ENCODE measurements around the gene SDHB.

DNA sequence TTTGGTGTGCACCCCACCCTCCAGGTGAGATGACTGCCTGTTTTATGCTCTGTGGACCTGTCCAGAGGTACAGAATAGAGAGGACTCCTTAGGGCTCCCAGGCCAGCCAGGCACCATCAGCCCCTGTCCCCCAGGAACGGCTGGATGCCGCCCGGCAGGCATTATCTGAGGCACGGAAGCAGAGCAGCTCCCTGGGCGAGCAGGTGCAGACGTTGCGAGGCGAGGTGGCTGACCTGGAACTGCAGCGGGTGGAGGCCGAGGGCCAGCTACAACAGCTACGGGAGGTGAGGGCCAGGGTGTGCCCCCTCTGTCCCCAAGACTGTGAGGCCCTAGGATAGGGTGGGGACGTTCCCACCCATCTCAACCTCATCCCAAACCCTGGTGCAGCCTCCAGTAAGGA, 84.2 kb downstream of the SDHB start:
- TF ChIP-seq, protein P1, sequence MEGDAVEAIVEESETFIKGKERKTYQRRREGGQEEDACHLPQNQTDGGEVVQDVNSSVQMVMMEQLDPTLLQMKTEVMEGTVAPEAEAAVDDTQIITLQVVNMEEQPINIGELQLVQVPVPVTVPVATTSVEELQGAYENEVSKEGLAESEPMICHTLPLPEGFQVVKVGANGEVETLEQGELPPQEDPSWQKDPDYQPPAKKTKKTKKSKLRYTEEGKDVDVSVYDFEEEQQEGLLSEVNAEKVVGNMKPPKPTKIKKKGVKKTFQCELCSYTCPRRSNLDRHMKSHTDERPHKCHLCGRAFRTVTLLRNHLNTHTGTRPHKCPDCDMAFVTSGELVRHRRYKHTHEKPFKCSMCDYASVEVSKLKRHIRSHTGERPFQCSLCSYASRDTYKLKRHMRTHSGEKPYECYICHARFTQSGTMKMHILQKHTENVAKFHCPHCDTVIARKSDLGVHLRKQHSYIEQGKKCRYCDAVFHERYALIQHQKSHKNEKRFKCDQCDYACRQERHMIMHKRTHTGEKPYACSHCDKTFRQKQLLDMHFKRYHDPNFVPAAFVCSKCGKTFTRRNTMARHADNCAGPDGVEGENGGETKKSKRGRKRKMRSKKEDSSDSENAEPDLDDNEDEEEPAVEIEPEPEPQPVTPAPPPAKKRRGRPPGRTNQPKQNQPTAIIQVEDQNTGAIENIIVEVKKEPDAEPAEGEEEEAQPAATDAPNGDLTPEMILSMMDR (conservative IDR thresholded peaks at IDR 0.05 in 1 of 2, IDR thresholded peaks at IDR 0.05 in 1 of 2; ENCODE audit: extremely low read depth in 1 of 2, insufficient read depth in 1 of 2, low read depth in 1 of 2, low read length in 2 of 2): no peak
- no peak for TF ChIP-seq EZH2 (IDR thresholded peaks at IDR 0.05; ENCODE audit: borderline replicate concordance, low read length)
